Ammon's horn (tissue), 1 donor: Measurements from ENCODE around the gene CA12.
"Not testable (repeated sequence)": the region's sequence is repeated elsewhere in the genome, so short reads cannot be mapped to it uniquely, and the experiment has no call there.

Experiments used
- DNase-seq: peaks from one replicate; pipeline ENCODE4 v3.0.0-alpha.2; 2016; ENCODE audit warnings: low spot score

The CA12 gene

GRCh38 chr15:63335543-63336240, 46.0 kb downstream of the CA12 start:
- DNase-seq: no peak

GRCh38 chr15:63334821-63335220, 46.8 kb downstream of the CA12 start:
- DNase-seq: no peak

GRCh38 chr15:63332367-63333124, 49.1 kb downstream of the CA12 start:
- DNase-seq: no peak

- DNase-seq: peak; percentile 54
These were observed 50.2 kb downstream of the CA12 start for GRCh38 chr15:63331456-63331855.

GRCh38 chr15:63330926-63331325, 50.7 kb downstream of the CA12 start:
- no peak for DNase-seq

- DNase-seq: no peak
These were observed 51.9 kb downstream of the CA12 start for GRCh38 chr15:63329567-63330350.

GRCh38 chr15:63327648-63328421, 53.8 kb downstream of the CA12 start:
- no peak for DNase-seq

GRCh38 chr15:63324770-63325169, 56.9 kb downstream of the CA12 start:
- no peak for DNase-seq

- DNase-seq: peak; percentile 40
These were observed 57.7 kb downstream of the CA12 start for GRCh38 chr15:63323798-63324563.

- no peak for DNase-seq
These were observed 59.1 kb downstream of the CA12 start for GRCh38 chr15:63322541-63322940.

- DNase-seq: no peak
These were observed 60.2 kb downstream of the CA12 start for GRCh38 chr15:63321462-63321861.

- DNase-seq: not testable (repeated sequence)
These were observed 60.7 kb downstream of the CA12 start for GRCh38 chr15:63320981-63321380.

GRCh38 chr15:63320446-63320845, 61.2 kb downstream of the CA12 start:
- DNase-seq: not testable (repeated sequence)

- DNase-seq: no peak
These were observed 62.6 kb downstream of the CA12 start for GRCh38 chr15:63319065-63319464.

- no peak for DNase-seq
These were observed 63.3 kb downstream of the CA12 start for GRCh38 chr15:63318344-63318743.

GRCh38 chr15:63314409-63314808, 67.2 kb downstream of the CA12 start:
- no peak for DNase-seq

GRCh38 chr15:63313825-63314224, 67.8 kb downstream of the CA12 start:
- DNase-seq: no peak

GRCh38 chr15:63312286-63312685, 69.4 kb downstream of the CA12 start:
- no peak for DNase-seq

- no peak for DNase-seq
These were observed 71.0 kb downstream of the CA12 start for GRCh38 chr15:63310646-63311045.

GRCh38 chr15:63308947-63309346, 72.7 kb downstream of the CA12 start:
- no peak for DNase-seq

GRCh38 chr15:63308491-63308890, 73.2 kb downstream of the CA12 start:
- DNase-seq: no peak
